Spleen (tissue), 7 donors: Measurements from ENCODE around the gene RPS14.

Source experiments
- POLR2A ChIP-seq, 3 donors: fragments of 450-650 bp; IDR thresholded peaks; one replicate each; pipeline ENCODE4 v1.5.1; 2017; ENCODE audit warnings: antibody characterized with exemption in 3 of 3, mild to moderate bottlenecking in 1 of 3
- TF ChIP-seq, protein P1 (sequence below), 11 experiments: fragments of 200-600 bp in 7 of 11; fragments of 450-650 bp in 4 of 11; sonication (generic) in 4 of 11; IDR thresholded peaks in 8 of 11; conservative IDR thresholded peaks in 3 of 11; 1 replicate in 7 of 11; 2 replicates in 4 of 11; pipeline versions ENCODE4 v1.4.0 to v1.8.0; 2016 to 2021; ENCODE audit warnings: antibody characterized with exemption in 11 of 11, inconsistent platforms in 4 of 11, mild to moderate bottlenecking in 1 of 11
- donor health status: DM: no; HTN: no; CAD: no; lungs with moderate emphysema.
- donor health status: DM: no; HTN: no; CAD: no.
- donor health status: DM: no; HTN: no; CAD: no.

GRCh38 chr5:150488519-150489359 is 39.2 kb upstream of the RPS14 start:
- TF ChIP-seq, protein P1, sequence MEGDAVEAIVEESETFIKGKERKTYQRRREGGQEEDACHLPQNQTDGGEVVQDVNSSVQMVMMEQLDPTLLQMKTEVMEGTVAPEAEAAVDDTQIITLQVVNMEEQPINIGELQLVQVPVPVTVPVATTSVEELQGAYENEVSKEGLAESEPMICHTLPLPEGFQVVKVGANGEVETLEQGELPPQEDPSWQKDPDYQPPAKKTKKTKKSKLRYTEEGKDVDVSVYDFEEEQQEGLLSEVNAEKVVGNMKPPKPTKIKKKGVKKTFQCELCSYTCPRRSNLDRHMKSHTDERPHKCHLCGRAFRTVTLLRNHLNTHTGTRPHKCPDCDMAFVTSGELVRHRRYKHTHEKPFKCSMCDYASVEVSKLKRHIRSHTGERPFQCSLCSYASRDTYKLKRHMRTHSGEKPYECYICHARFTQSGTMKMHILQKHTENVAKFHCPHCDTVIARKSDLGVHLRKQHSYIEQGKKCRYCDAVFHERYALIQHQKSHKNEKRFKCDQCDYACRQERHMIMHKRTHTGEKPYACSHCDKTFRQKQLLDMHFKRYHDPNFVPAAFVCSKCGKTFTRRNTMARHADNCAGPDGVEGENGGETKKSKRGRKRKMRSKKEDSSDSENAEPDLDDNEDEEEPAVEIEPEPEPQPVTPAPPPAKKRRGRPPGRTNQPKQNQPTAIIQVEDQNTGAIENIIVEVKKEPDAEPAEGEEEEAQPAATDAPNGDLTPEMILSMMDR (IDR thresholded peaks at IDR 0.05 in 8 of 11, conservative IDR thresholded peaks at IDR 0.05 in 3 of 11) = peak in 2 of 11 experiments; percentile 4 to 12
- no peak for TF ChIP-seq POLR2A (IDR thresholded peaks at IDR 0.05)
